Spleen (tissue), 11 donors: ENCODE measurements around the gene ABCC8. TPM values are rescaled to one million over a fixed set of nuclear protein-coding genes. Genes with fewer than 3 reads are reported as not detected.

Experiments
- DNase-seq: peaks from one replicate; pipeline ENCODE4 v3.0.0-alpha.2; 2020
- H3K27ac ChIP-seq, 8 donors: fragments of 200-600 bp; sonication (generic) in 7 of 8; 1 replicate in 4 of 8; 2 replicates in 4 of 8; pipeline versions ENCODE4 v1.5.0 to v1.8.0; 2016 to 2021; ENCODE audit warnings: inconsistent platforms in 4 of 8, mild to moderate bottlenecking in 4 of 8, moderate library complexity in 1 of 8
- H3K27me3 ChIP-seq, 7 donors: fragments of 200-600 bp; sonication (generic) in 6 of 7; replicated peaks in 1 of 7; 1 replicate in 4 of 7; 2 replicates in 3 of 7; pipeline versions ENCODE4 v1.5.0 to v1.8.0; 2016 to 2021; ENCODE audit warnings: inconsistent platforms in 3 of 7, mild to moderate bottlenecking in 1 of 7
- H3K36me3 ChIP-seq, 6 donors: fragments of 200-600 bp; sonication (generic) in 5 of 6; 1 replicate in 4 of 6; 2 replicates in 2 of 6; pipeline versions ENCODE4 v1.5.0 to v1.8.0; 2016 to 2021; ENCODE audit warnings: inconsistent platforms in 2 of 6
- H3K4me1 ChIP-seq, 6 donors: fragments of 200-600 bp; sonication (generic) in 5 of 6; 1 replicate in 3 of 6; 2 replicates in 3 of 6; pipeline versions ENCODE4 v1.5.0 to v1.8.0; 2016 to 2021; ENCODE audit warnings: inconsistent platforms in 3 of 6
- H3K4me3 ChIP-seq, 8 donors: fragments of 200-600 bp; sonication (generic) in 7 of 8; 1 replicate in 4 of 8; 2 replicates in 4 of 8; pipeline versions ENCODE4 v1.5.0 to v1.8.0; 2016 to 2021; ENCODE audit warnings: inconsistent platforms in 4 of 8, mild to moderate bottlenecking in 4 of 8, moderate library complexity in 2 of 8
- H3K9me3 ChIP-seq, 8 donors: fragments of 200-600 bp; sonication (generic) in 7 of 8; 1 replicate in 4 of 8; 2 replicates in 4 of 8; pipeline versions ENCODE4 v1.5.0 to v1.8.0; 2016 to 2021; ENCODE audit warnings: inconsistent platforms in 4 of 8
- POLR2A ChIP-seq, 3 donors: fragments of 450-650 bp; IDR thresholded peaks; one replicate each; pipeline ENCODE4 v1.5.1; 2017; ENCODE audit warnings: antibody characterized with exemption in 3 of 3, mild to moderate bottlenecking in 1 of 3
- POLR2AphosphoS5 ChIP-seq, 3 donors: sonication (generic); formaldehyde crosslinking; IDR thresholded peaks; one replicate each; pipeline ENCODE4 v1.5.1; 2017; ENCODE audit warnings: antibody characterized with exemption in 3 of 3
- WGBS, 5 donors: extraction: QIAGEN DNeasy Blood & Tissue Kit in 3 of 5; methylation state at CpG; one replicate each; pipeline versions ENCODE4 v1.1.5 to v1.1.7; 2013 to 2018; 5-methylcytosine and 5-hydroxymethylcytosine counted together
- intact Hi-C: fragments of 100-400 bp; cut with DNase I; formaldehyde crosslinking; loops from one replicate; pipeline ENCODE4 v1.15.0; 2023; ENCODE audit warnings: low total_unique reads
- polyA plus RNA-seq, 3 donors: library from polyadenylated mRNA; stranded (reverse); fragments of 200-250 nt; gene quantifications; one replicate each; pipeline ENCODE4 v1.2.1, GENCODE V29; 2013
- total RNA-seq, 7 donors: library from RNA; depleted of rRNA in 3 of 7; stranded (reverse); fragments of >200 nt in 3 of 7; fragmentation: NEBNext Ultra II Directional in 4 of 7; extraction: Animal tissue kit (Norgen Biotek cat#: 25700) in 4 of 7; gene quantifications; one replicate each; pipeline versions ENCODE4 v1.1.0 to v1.2.1, GENCODE V29; 2016 to 2021
- TF ChIP-seq, protein P1 (sequence below), 11 experiments: fragments of 200-600 bp in 7 of 11; fragments of 450-650 bp in 4 of 11; sonication (generic) in 4 of 11; IDR thresholded peaks in 8 of 11; conservative IDR thresholded peaks in 3 of 11; 1 replicate in 7 of 11; 2 replicates in 4 of 11; pipeline versions ENCODE4 v1.4.0 to v1.8.0; 2016 to 2021; ENCODE audit warnings: antibody characterized with exemption in 11 of 11, inconsistent platforms in 4 of 11, mild to moderate bottlenecking in 1 of 11
- donor health status: healthy with polysubstance abuse.
- donor health status: DM: no; HTN: no; CAD: no; lungs with moderate emphysema.
- donor health status: DM: no; HTN: no; CAD: no.
- donor health status: Bipolar disorder and iron deficiency.
- donor health status: healthy.
- donor health status: DM: no; HTN: no; CAD: no.
- donor health status: DM: yes; HTN: yes; CAD: no.

The ABCC8 gene
- total and polyA plus RNA-seq, 10 donors: 0.26 to 1.3 (median 0.48) TPM; not detected in 2

GRCh38 chr11:17490938-17491337 is 14.3 kb upstream of the ABCC8 start:
- Histone ChIP-seq H3K27ac (no peak overlapping the region), H3K27me3 (peaks cover 0 to 24% (median 0%) of the 10 kb centered on the region in 7 donors), H3K4me1 (no peaks in the 10 kb centered on the region), H3K9me3 (no peaks in the 10 kb centered on the region), H3K36me3 (no peaks in the 10 kb centered on the region), H3K4me3 (no peak overlapping the region)
- TF ChIP-seq POLR2AphosphoS5 (IDR thresholded peaks at IDR 0.05): no peak
- TF ChIP-seq, protein P1, sequence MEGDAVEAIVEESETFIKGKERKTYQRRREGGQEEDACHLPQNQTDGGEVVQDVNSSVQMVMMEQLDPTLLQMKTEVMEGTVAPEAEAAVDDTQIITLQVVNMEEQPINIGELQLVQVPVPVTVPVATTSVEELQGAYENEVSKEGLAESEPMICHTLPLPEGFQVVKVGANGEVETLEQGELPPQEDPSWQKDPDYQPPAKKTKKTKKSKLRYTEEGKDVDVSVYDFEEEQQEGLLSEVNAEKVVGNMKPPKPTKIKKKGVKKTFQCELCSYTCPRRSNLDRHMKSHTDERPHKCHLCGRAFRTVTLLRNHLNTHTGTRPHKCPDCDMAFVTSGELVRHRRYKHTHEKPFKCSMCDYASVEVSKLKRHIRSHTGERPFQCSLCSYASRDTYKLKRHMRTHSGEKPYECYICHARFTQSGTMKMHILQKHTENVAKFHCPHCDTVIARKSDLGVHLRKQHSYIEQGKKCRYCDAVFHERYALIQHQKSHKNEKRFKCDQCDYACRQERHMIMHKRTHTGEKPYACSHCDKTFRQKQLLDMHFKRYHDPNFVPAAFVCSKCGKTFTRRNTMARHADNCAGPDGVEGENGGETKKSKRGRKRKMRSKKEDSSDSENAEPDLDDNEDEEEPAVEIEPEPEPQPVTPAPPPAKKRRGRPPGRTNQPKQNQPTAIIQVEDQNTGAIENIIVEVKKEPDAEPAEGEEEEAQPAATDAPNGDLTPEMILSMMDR (IDR thresholded peaks at IDR 0.05 in 8 of 11, conservative IDR thresholded peaks at IDR 0.05 in 3 of 11): no peak
- 89 to 100% (median 94%) methylated on average over 4 of the region's 4 CpGs for WGBS, 5 donors
- no peak for DNase-seq
- intact Hi-C loops: no loop called here

GRCh38 chr11:17490232-17490631 is 13.6 kb upstream of the ABCC8 start:
- 72 to 79% (median 75%) methylated on average over 6 of the region's 6 CpGs for WGBS, 5 donors
- TF ChIP-seq, protein P1 (IDR thresholded peaks at IDR 0.05 in 8 of 11, conservative IDR thresholded peaks at IDR 0.05 in 3 of 11): no peak
- TF ChIP-seq POLR2A (IDR thresholded peaks at IDR 0.05) (no peak), POLR2AphosphoS5 (IDR thresholded peaks at IDR 0.05) (no peak)

GRCh38 chr11:17489751-17490150 is 13.1 kb upstream of the ABCC8 start:
- Histone ChIP-seq H3K4me3 (no peak overlapping the region), H3K27ac (no peak overlapping the region), H3K4me1 (no peaks in the 10 kb centered on the region), H3K9me3 (no peaks in the 10 kb centered on the region), H3K36me3 (no peaks in the 10 kb centered on the region), H3K27me3 (peaks cover 0 to 24% (median 0%) of the 10 kb centered on the region in 7 donors)
- TF ChIP-seq POLR2A (IDR thresholded peaks at IDR 0.05) (no peak), POLR2AphosphoS5 (IDR thresholded peaks at IDR 0.05) (no peak)
- TF ChIP-seq, protein P1 (IDR thresholded peaks at IDR 0.05 in 8 of 11, conservative IDR thresholded peaks at IDR 0.05 in 3 of 11): no peak
- intact Hi-C loops: no loop called here
- DNase-seq: no peak
- WGBS, 5 donors: 73 to 94% (median 88%) methylated on average over 5 of the region's 5 CpGs

More at GRCh38 chr11:17490232-17490631, 13.6 kb upstream of the ABCC8 start:
- Histone ChIP-seq H3K9me3 (no peaks in the 10 kb centered on the region), H3K27ac (no peak overlapping the region), H3K36me3 (no peaks in the 10 kb centered on the region), H3K27me3 (peaks cover 0 to 24% (median 0%) of the 10 kb centered on the region in 7 donors), H3K4me3 (no peak overlapping the region), H3K4me1 (no peaks in the 10 kb centered on the region)
- intact Hi-C loops: no loop called here
- no peak for DNase-seq

GRCh38 chr11:17488563-17488962 is 11.9 kb upstream of the ABCC8 start:
- Histone ChIP-seq H3K9me3 (peaks cover 0 to 3% (median 0%) of the 10 kb centered on the region in 8 donors), H3K27ac (no peak overlapping the region), H3K4me1 (no peaks in the 10 kb centered on the region), H3K4me3 (no peak overlapping the region), H3K27me3 (peaks cover 0 to 24% (median 0%) of the 10 kb centered on the region in 7 donors), H3K36me3 (no peaks in the 10 kb centered on the region)
- no peak for DNase-seq
- 57 to 90% (median 81%) methylated on average over 1 of the region's 1 CpG for WGBS, 5 donors
- intact Hi-C loops: no loop called here
- TF ChIP-seq POLR2A (IDR thresholded peaks at IDR 0.05) (no peak), POLR2AphosphoS5 (IDR thresholded peaks at IDR 0.05) (no peak)
- TF ChIP-seq, protein P1 (IDR thresholded peaks at IDR 0.05 in 8 of 11, conservative IDR thresholded peaks at IDR 0.05 in 3 of 11): no peak
